HFFc6 (cell line): ENCODE data around the gene IFI6. TPM values are rescaled to one million over a fixed set of nuclear protein-coding genes. Genes with fewer than 3 reads are reported as not detected.

Experiments used
- DNase-seq: peaks from one replicate; pipeline ENCODE4 v3.0.0-alpha.2; 2018
- H3K27ac Mint-ChIP-seq: 2 replicates; pipeline ENCODE4 v1.8.0; 2020; ENCODE audit warnings: mild to moderate bottlenecking, mixed read lengths
- H3K27me3 Mint-ChIP-seq: 2 replicates; pipeline ENCODE4 v1.8.0; 2021; ENCODE audit warnings: mild to moderate bottlenecking, moderate library complexity, mixed read lengths; ENCODE audit not compliant: insufficient read depth
- H3K36me3 Mint-ChIP-seq: 2 replicates; pipeline ENCODE4 v1.8.0; 2021; ENCODE audit warnings: low read depth, mixed read lengths
- H3K4me1 Mint-ChIP-seq: 2 replicates; pipeline ENCODE4 v1.8.0; 2020; ENCODE audit warnings: low read depth, mixed read lengths
- H3K4me3 Mint-ChIP-seq: 2 replicates; pipeline ENCODE4 v1.8.0; 2020; ENCODE audit warnings: mild to moderate bottlenecking, moderate library complexity, mixed read lengths
- H3K9me3 Mint-ChIP-seq: 2 replicates; pipeline ENCODE4 v1.8.0; 2020; ENCODE audit warnings: mild to moderate bottlenecking, mixed read lengths
- long read RNA-seq: library from polyadenylated mRNA; unstranded; transcript quantifications from one replicate; pipeline ENCODE4 v2.0.0, GENCODE V29; 2019
- total RNA-seq, 6 experiments: library from RNA; stranded (reverse); fragmentation: NEBNext Ultra II Directional; extraction: Animal tissue kit (Norgen Biotek cat#: 25700); gene quantifications; 2 replicates in 1 of 6; 3 replicates in 5 of 6; pipeline ENCODE4 v1.2.3, GENCODE V29; 2021
- TF ChIP-seq, protein P1 (sequence below): fragments of 200-600 bp; sonication (generic); IDR thresholded peaks from 2 replicates; pipeline ENCODE4 v1.5.0; 2021; ENCODE audit warnings: antibody characterized with exemption, mild to moderate bottlenecking

Gene IFI6, protein sequence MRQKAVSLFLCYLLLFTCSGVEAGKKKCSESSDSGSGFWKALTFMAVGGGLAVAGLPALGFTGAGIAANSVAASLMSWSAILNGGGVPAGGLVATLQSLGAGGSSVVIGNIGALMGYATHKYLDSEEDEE
- total RNA-seq, result 10 to 100 TPM; 16.7 to 23.8 (median 20.5) TPM
- long read RNA-seq, transcript IFI6-202 (5 exons, 841 nt), result major isoform, 20 of 26 reads
- long read RNA-seq, partial matches to known transcripts, result 2 of 26 reads
- long read RNA-seq, other reads (novel, unspliced or antisense), result 0 of 26 reads

DNA sequence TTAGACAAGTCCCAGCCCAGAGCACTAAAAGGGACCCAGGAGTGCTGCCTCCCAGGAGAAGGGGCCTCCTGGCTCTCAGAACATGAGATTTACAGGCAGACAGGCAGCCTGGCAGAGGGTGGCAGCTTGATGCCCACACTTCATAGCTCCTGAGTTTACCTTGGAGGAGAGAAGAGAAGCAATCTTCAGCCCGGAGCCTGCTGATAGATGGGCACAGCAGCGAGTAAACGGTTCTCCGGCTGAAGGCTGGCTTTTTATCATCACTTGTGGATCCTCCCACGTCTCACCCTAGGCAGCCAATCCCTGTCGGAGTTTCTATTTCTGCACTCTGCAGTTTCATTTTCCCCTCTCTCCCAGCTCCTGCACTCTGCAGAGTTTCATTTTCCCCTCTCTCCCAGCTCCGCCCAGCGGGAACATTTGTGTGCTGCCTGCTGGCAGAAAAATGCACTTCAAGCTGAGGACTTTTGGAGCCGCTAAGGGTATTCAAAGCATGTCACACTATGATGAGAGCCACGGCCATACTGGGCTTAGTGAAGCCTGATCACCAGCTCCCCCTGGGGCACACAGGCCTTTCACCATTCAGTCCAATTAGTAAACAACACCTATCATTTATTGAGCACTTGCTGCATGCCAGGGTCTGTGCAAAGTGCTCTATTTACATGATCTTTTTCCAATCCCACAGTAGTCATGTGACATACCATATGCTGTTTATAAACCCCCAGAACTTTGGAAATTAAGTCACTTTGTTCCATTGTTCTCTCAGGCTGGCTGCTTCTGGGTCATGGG lies at the start of gene IFI6:
Gene IFI6, minus strand, starts transcription at position 229 of the 786 bp plus-strand sequence. CDS start 2,878 bp downstream, outside the sequence.
- Mint-ChIP-seq H3K9me3 (no peaks in the 10 kb centered on the region), H3K36me3 (no peaks in the 10 kb centered on the region), H3K27ac (peak within 1 kb of the TSS; percentile 82), H3K4me1 (peaks cover 48% of the 10 kb centered on the region), H3K4me3 (peak within 1 kb of the TSS; percentile 92), H3K27me3 (peaks cover under 1% of the 10 kb centered on the region; the same call in 1 of the 2 replicates)
- peak; percentile 97 for DNase-seq
- TF ChIP-seq, protein P1, sequence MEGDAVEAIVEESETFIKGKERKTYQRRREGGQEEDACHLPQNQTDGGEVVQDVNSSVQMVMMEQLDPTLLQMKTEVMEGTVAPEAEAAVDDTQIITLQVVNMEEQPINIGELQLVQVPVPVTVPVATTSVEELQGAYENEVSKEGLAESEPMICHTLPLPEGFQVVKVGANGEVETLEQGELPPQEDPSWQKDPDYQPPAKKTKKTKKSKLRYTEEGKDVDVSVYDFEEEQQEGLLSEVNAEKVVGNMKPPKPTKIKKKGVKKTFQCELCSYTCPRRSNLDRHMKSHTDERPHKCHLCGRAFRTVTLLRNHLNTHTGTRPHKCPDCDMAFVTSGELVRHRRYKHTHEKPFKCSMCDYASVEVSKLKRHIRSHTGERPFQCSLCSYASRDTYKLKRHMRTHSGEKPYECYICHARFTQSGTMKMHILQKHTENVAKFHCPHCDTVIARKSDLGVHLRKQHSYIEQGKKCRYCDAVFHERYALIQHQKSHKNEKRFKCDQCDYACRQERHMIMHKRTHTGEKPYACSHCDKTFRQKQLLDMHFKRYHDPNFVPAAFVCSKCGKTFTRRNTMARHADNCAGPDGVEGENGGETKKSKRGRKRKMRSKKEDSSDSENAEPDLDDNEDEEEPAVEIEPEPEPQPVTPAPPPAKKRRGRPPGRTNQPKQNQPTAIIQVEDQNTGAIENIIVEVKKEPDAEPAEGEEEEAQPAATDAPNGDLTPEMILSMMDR, result peak; percentile 57

DNA sequence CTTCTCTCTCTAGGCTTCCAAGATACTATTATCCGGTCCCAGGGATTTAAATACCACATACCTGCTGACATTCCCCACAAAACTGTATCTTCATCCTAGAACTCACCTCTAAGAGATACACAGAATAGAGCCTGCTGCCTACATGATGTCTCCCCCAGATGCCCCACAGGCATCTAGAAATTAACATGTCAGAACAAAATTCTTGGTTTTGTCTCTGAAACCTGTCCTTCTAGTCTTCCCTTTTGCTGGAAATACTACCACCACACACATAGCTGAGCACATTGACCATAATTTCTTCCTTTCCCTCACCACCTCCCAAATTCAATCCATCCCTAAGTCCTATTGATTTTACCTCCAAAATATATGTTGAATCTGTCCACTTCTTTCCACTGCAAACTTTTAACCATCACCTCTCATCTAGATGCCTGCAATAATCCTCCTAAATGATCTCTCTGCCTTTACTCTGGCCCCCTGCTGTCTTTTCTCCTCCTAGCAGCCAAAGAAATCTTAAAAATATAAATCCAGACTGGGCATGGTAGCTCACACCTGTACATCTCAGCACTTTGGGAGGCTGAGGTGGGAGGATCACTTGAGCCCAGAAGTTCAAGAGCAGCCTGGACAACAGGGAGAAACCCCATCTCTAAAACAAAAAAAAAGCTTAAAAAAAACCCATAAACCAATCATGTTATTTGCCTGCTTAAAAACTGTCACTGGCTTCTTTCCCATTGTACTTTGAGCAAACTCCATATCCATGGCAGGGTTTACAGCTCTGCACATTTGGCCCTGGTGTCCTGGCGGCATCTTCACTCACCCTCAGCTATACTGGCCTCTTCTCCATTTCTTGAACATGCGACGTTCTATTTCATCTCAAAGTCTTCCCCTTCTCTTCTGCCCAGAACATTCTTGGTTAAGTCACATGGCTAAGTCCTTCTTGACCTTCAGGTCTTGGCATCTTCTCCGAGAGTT lies 47.6 kb upstream of the IFI6 start:
- no peak overlapping the region for H3K27ac Mint-ChIP-seq
- peak; percentile 24 for DNase-seq
- peaks cover 6% of the 10 kb centered on the region for H3K9me3 Mint-ChIP-seq
- TF ChIP-seq, protein P1, result peak; percentile 66
- peaks cover 12% of the 10 kb centered on the region for H3K36me3 Mint-ChIP-seq
- no peaks in the 10 kb centered on the region for H3K4me1 Mint-ChIP-seq
- peaks cover 18% of the 10 kb centered on the region for H3K27me3 Mint-ChIP-seq
- no peak overlapping the region for H3K4me3 Mint-ChIP-seq

GRCh38 chr1:27716262-27716895 lies 44.4 kb upstream of the IFI6 start:
- Mint-ChIP-seq H3K9me3 (peaks cover 6% of the 10 kb centered on the region), H3K27me3 (peaks cover 20% of the 10 kb centered on the region), H3K27ac (no peak overlapping the region), H3K4me3 (no peak overlapping the region), H3K36me3 (peaks cover 12% of the 10 kb centered on the region), H3K4me1 (no peaks in the 10 kb centered on the region)
- no peak for DNase-seq
- TF ChIP-seq, protein P1, result no peak

DNA sequence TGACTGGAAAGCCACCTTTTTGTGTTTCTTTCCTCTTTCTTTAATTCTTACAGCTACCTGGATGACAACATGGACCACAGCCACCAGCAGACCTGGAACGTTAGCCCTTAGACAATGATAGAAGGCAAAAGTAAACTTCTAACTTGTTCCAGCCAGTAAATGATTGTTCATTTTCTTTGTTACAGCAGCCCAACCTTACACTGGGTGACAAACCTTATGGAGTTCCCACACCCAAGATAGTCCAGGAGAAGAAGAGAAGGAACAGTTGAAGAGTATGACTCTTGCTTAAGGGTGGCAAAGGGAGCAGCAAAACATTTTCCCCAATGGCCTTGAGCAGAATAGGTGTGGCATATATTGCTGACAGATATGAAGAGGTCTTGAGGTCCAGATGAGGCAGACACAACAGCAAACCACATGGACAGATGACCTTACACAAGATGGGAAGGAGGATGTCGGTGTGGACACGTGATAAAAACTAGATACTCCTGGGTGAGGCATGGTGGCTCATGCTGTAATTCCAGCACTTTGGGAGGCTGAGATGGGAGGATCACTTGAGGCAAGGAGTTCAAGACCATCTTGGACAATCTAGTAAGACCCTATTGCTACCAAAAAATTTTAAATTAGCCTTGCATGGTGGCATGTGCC lies 42.0 kb upstream of the IFI6 start:
- Mint-ChIP-seq H3K4me1 (no peaks in the 10 kb centered on the region), H3K27ac (no peak overlapping the region), H3K36me3 (peaks cover 12% of the 10 kb centered on the region), H3K9me3 (peaks cover 6% of the 10 kb centered on the region), H3K27me3 (peaks cover 12% of the 10 kb centered on the region), H3K4me3 (no peak overlapping the region)
- no peak for DNase-seq
- TF ChIP-seq, protein P1, result no peak
